SK-N-MC (cell line): ENCODE data around the gene CAPN2.

Source experiments
- EZH2 ChIP-seq: fragments of 200-600 bp; sonication (generic); IDR thresholded peaks from one replicate; pipeline ENCODE4 v1.6.1; 2017; ENCODE audit warnings: antibody characterized with exemption
- POLR2AphosphoS5 ChIP-seq: IDR thresholded peaks from 2 replicates; pipeline ENCODE4 v1.6.1; 2012; ENCODE audit warnings: mild to moderate bottlenecking, low read depth, low read length, borderline replicate concordance

GRCh38 chr1:223737342-223737741 is 25.0 kb downstream of the CAPN2 start:
- TF ChIP-seq POLR2AphosphoS5 (no peak), EZH2 (no peak)
